ENCODE data around the gene DCAF7.

DNA sequence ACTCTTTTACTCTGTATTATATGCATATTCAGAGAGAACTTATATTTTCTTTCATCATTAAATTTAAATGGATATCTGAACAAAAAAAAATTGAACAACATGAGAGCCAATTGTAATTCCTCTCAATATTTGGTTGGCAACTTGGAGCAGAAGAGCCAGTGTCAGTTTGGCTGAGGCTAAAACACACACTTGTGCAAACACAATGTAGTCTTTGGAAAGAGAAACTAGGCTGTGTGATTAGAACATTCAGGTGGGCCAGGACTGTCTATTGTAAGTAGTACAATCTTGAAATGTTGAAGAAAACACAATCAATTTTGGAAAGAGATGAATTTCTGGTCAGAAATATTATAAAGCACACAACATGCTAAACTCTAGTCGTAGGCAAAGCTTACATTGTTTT lies 17.0 kb downstream of the DCAF7 start:
- TF ChIP-seq, protein P1, sequence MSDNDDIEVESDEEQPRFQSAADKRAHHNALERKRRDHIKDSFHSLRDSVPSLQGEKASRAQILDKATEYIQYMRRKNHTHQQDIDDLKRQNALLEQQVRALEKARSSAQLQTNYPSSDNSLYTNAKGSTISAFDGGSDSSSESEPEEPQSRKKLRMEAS (IDR thresholded peaks at IDR 0.05; ENCODE audit: low read depth) = no peak
- TF ChIP-seq, protein P2, sequence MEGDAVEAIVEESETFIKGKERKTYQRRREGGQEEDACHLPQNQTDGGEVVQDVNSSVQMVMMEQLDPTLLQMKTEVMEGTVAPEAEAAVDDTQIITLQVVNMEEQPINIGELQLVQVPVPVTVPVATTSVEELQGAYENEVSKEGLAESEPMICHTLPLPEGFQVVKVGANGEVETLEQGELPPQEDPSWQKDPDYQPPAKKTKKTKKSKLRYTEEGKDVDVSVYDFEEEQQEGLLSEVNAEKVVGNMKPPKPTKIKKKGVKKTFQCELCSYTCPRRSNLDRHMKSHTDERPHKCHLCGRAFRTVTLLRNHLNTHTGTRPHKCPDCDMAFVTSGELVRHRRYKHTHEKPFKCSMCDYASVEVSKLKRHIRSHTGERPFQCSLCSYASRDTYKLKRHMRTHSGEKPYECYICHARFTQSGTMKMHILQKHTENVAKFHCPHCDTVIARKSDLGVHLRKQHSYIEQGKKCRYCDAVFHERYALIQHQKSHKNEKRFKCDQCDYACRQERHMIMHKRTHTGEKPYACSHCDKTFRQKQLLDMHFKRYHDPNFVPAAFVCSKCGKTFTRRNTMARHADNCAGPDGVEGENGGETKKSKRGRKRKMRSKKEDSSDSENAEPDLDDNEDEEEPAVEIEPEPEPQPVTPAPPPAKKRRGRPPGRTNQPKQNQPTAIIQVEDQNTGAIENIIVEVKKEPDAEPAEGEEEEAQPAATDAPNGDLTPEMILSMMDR (IDR thresholded peaks at IDR 0.05) = no peak
- TF ChIP-seq FOSL2 (IDR thresholded peaks at IDR 0.05; ENCODE audit: borderline replicate concordance, low read depth) = no peak
- TF ChIP-seq ELF1 (IDR thresholded peaks at IDR 0.05) = no peak
- no peak for TF ChIP-seq TAF1 (IDR thresholded peaks at IDR 0.05; ENCODE audit: borderline replicate concordance, low read depth, low read length)
- no peak for TF ChIP-seq SMC3 (IDR thresholded peaks at IDR 0.05; ENCODE audit: low read depth, low read length)
- TF ChIP-seq EZH2phosphoT487 (IDR thresholded peaks at IDR 0.05; ENCODE audit: borderline replicate concordance, low read depth) = no peak
- no peak for TF ChIP-seq NFIC (IDR thresholded peaks at IDR 0.05; ENCODE audit: borderline replicate concordance)
- no peak for TF ChIP-seq MXI1 (IDR thresholded peaks at IDR 0.05; ENCODE audit: low read depth, low read length)
- TF ChIP-seq FOXJ3 (CRISPR knock-in tag; IDR thresholded peaks at IDR 0.05) = no peak
- no peak for TF ChIP-seq GABPA (IDR thresholded peaks at IDR 0.05; ENCODE audit: low read depth)
- no peak for TF ChIP-seq FOXM1 (IDR thresholded peaks at IDR 0.05; ENCODE audit: low read depth)

Data from SK-N-SH (cell line).